Measurements from ENCODE around the gene ZNF860.

- TF ChIP-seq CTCF (IDR thresholded peaks at IDR 0.05; ENCODE audit: low read depth, low read length) (no peak), EZH2phosphoT487 (IDR thresholded peaks at IDR 0.05; ENCODE audit: low read depth) (no peak)
These were observed 44.3 kb upstream of the ZNF860 start for GRCh38 chr3:31937225-31937624.

Data from OCI-LY3 (cell line).